Mucosa of rectum (tissue), 2 donors: ENCODE data around the gene AARS1.
"Not testable (repeated sequence)": the region's sequence is repeated elsewhere in the genome, so short reads cannot be mapped to it uniquely, and the experiment has no call there.

Experiments
- H3K27ac ChIP-seq, 2 donors: one replicate each; pipeline ENCODE4 v1.7.0; 2013; ENCODE audit warnings: inconsistent platforms in 2 of 2, low read depth in 2 of 2, low read length in 2 of 2
- H3K27me3 ChIP-seq, 2 donors: one replicate each; pipeline ENCODE4 v1.7.0; 2013; ENCODE audit warnings: low read length in 2 of 2; ENCODE audit not compliant: control insufficient read depth in 2 of 2, insufficient read depth in 2 of 2
- H3K36me3 ChIP-seq, 2 donors: one replicate each; pipeline ENCODE4 v1.7.0; 2013; ENCODE audit warnings: low read length in 2 of 2; ENCODE audit not compliant: control insufficient read depth in 2 of 2, insufficient read depth in 2 of 2
- H3K4me1 ChIP-seq, 2 donors: one replicate each; pipeline ENCODE4 v1.7.0; 2013; ENCODE audit warnings: low read length in 2 of 2, mild to moderate bottlenecking in 1 of 2; ENCODE audit not compliant: control insufficient read depth in 2 of 2, insufficient read depth in 2 of 2
- H3K4me3 ChIP-seq, 2 donors: one replicate each; pipeline ENCODE4 v1.7.0; 2013; ENCODE audit warnings: low read length in 2 of 2
- H3K9ac ChIP-seq, 2 donors: one replicate each; pipeline ENCODE4 v1.7.0; 2013; ENCODE audit warnings: low read length in 2 of 2, low read depth in 1 of 2, mild to moderate bottlenecking in 1 of 2
- H3K9me3 ChIP-seq, 2 donors: one replicate each; pipeline ENCODE4 v1.7.0; 2013; ENCODE audit warnings: low read length in 2 of 2; ENCODE audit not compliant: control insufficient read depth in 2 of 2
- donor health status: healthy.
- donor health status: Normal muscosa, but diverticular disease.

The AARS1 gene

GRCh38 chr16:70254965-70255286, 34.4 kb downstream of the AARS1 start:
- Histone ChIP-seq H3K27ac (no peak overlapping the region), H3K36me3 (peaks cover 51 to 59% of the 10 kb centered on the region in 2 donors), H3K4me3 (no peak overlapping the region), H3K27me3 (no peaks in the 10 kb centered on the region), H3K9ac (no peak overlapping the region), H3K4me1 (peaks cover 4% of the 10 kb centered on the region in 2 donors), H3K9me3 (no peaks in the 10 kb centered on the region)

GRCh38 chr16:70254180-70254964, 34.9 kb downstream of the AARS1 start:
- Histone ChIP-seq H3K4me1 (peaks cover 4 to 8% of the 10 kb centered on the region in 2 donors), H3K27ac (no peak overlapping the region), H3K9me3 (no peaks in the 10 kb centered on the region), H3K36me3 (peaks cover 50 to 57% of the 10 kb centered on the region in 2 donors), H3K27me3 (no peaks in the 10 kb centered on the region), H3K9ac (no peak overlapping the region), H3K4me3 (no peak overlapping the region)

GRCh38 chr16:70253291-70254106, 35.8 kb downstream of the AARS1 start:
- no peaks in the 10 kb centered on the region for H3K27me3 ChIP-seq
- H3K4me1 ChIP-seq, result peaks cover 4 to 9% of the 10 kb centered on the region in 2 donors
- H3K9me3 ChIP-seq, result no peaks in the 10 kb centered on the region
- H3K27ac ChIP-seq, result no peak overlapping the region
- H3K36me3 ChIP-seq, result peaks cover 43 to 51% of the 10 kb centered on the region in 2 donors
- H3K9ac ChIP-seq, result no peak overlapping the region
- H3K4me3 ChIP-seq, result no peak overlapping the region

GRCh38 chr16:70252355-70252988, 36.8 kb downstream of the AARS1 start:
- H3K4me1 ChIP-seq, result peaks cover 4 to 9% of the 10 kb centered on the region in 2 donors
- peaks cover 33 to 41% of the 10 kb centered on the region in 2 donors for H3K36me3 ChIP-seq

GRCh38 chr16:70251629-70252354, 37.5 kb downstream of the AARS1 start, which contains the start of gene EXOSC6:
Gene EXOSC6, minus strand, starts transcription at chr16:70251940. Its CDS starts 40 bp downstream, at chr16:70251900.
- Histone ChIP-seq H3K4me3 (peak within 1 kb of the TSS; percentile 74 to 75), H3K9me3 (no peaks in the 10 kb centered on the region), H3K4me1 (peaks cover 4 to 9% of the 10 kb centered on the region in 2 donors), H3K27me3 (no peaks in the 10 kb centered on the region), H3K36me3 (peaks cover 33 to 37% of the 10 kb centered on the region in 2 donors), H3K9ac (peak within 1 kb of the TSS; percentile 72 to 84), H3K27ac (peak within 1 kb of the TSS; percentile 88 to 92)

More at GRCh38 chr16:70252355-70252988, 36.8 kb downstream of the AARS1 start:
- H3K27ac ChIP-seq, result no peak overlapping the region
- H3K4me3 ChIP-seq, result no peak overlapping the region
- no peak overlapping the region for H3K9ac ChIP-seq
- no peaks in the 10 kb centered on the region for H3K27me3 ChIP-seq
- no peaks in the 10 kb centered on the region for H3K9me3 ChIP-seq

GRCh38 chr16:70250748-70251628, 38.3 kb downstream of the AARS1 start:
- Histone ChIP-seq H3K27ac (peak overlapping the region; percentile 47 to 88), H3K27me3 (no peaks in the 10 kb centered on the region), H3K9ac (peak overlapping the region; percentile 60 to 65), H3K36me3 (peaks cover 27 to 31% of the 10 kb centered on the region in 2 donors), H3K4me3 (peak overlapping the region; percentile 74 to 75), H3K4me1 (peaks cover 4 to 9% of the 10 kb centered on the region in 2 donors), H3K9me3 (no peaks in the 10 kb centered on the region)

- H3K36me3 ChIP-seq, result peaks cover 16 to 22% of the 10 kb centered on the region in 2 donors
- not testable (repeated sequence) for H3K4me1 ChIP-seq, H3K9ac ChIP-seq, H3K27ac ChIP-seq, H3K9me3 ChIP-seq, H3K27me3 ChIP-seq, H3K4me3 ChIP-seq
Observed at GRCh38 chr16:70249697-70250096, 39.6 kb downstream of the AARS1 start.

- H3K4me3 ChIP-seq, H3K9ac ChIP-seq: not testable (repeated sequence)
Observed at GRCh38 chr16:70238773-70239172, 50.5 kb downstream of the AARS1 start.

GRCh38 chr16:70231831-70232230, 57.5 kb downstream of the AARS1 start:
- H3K9me3 ChIP-seq, H3K4me3 ChIP-seq, H3K27ac ChIP-seq, H3K9ac ChIP-seq, H3K27me3 ChIP-seq, H3K4me1 ChIP-seq: not testable (repeated sequence)
- peaks cover 0 to 12% of the 10 kb centered on the region in 2 donors for H3K36me3 ChIP-seq

More at GRCh38 chr16:70238773-70239172, 50.5 kb downstream of the AARS1 start:
- H3K27me3 ChIP-seq, H3K4me1 ChIP-seq, H3K9me3 ChIP-seq, H3K27ac ChIP-seq, H3K36me3 ChIP-seq: not testable (repeated sequence)
